Ovary (tissue), 9 donors: Measurements from ENCODE around the gene ICAM5. TPM values are rescaled to one million over a fixed set of nuclear protein-coding genes. Genes with fewer than 3 reads are reported as not detected.

ENCODE experiments used
- DNase-seq, 5 donors: peaks; one replicate each; pipeline ENCODE4 v3.0.0-alpha.2; 2019 to 2020
- H3K27ac ChIP-seq, 2 donors: fragments of 200-600 bp; one replicate each; pipeline versions ENCODE4 v1.5.1 to v1.8.0; 2019 to 2022
- H3K27me3 ChIP-seq: fragments of 200-600 bp; one replicate; pipeline ENCODE4 v1.8.0; 2022
- H3K36me3 ChIP-seq: fragments of 200-600 bp; sonication (generic); one replicate; pipeline ENCODE4 v1.5.1; 2019
- H3K4me1 ChIP-seq: one replicate; pipeline ENCODE4 v1.8.1; 2013; ENCODE audit warnings: mild to moderate bottlenecking, moderate library complexity; ENCODE audit not compliant: insufficient read depth
- H3K4me3 ChIP-seq: fragments of 200-600 bp; sonication (generic); one replicate; pipeline ENCODE4 v1.5.1; 2017
- H3K9me3 ChIP-seq, 2 donors: fragments of 200-600 bp in 1 of 2; sonication (generic) in 1 of 2; one replicate each; pipeline versions ENCODE4 v1.5.1 to v1.8.1; 2013 to 2019; ENCODE audit warnings: mild to moderate bottlenecking in 1 of 2, moderate library complexity in 1 of 2
- CTCF ChIP-seq, 3 donors: fragments of 450-650 bp in 2 of 3; fragments of 200-600 bp in 1 of 3; IDR thresholded peaks; one replicate each; pipeline versions ENCODE4 v1.5.1 to v1.8.0; 2016 to 2022; ENCODE audit warnings: antibody characterized with exemption in 3 of 3, mild to moderate bottlenecking in 1 of 3
- EP300 ChIP-seq: sonication (generic); formaldehyde crosslinking; IDR thresholded peaks from one replicate; pipeline ENCODE4 v1.6.1; 2017; ENCODE audit warnings: antibody characterized with exemption
- POLR2A ChIP-seq: fragments of 450-650 bp; IDR thresholded peaks from one replicate; pipeline ENCODE4 v1.6.1; 2017; ENCODE audit warnings: antibody characterized with exemption, mild to moderate bottlenecking, moderate library complexity
- WGBS, 3 donors: extraction: QIAGEN DNeasy Blood & Tissue Kit in 1 of 3; methylation state at CpG; one replicate each; pipeline versions ENCODE4 v1.1.5 to v1.1.7; 2013 to 2017; 5-methylcytosine and 5-hydroxymethylcytosine counted together
- intact Hi-C, 4 donors: fragments of 100-400 bp; cut with DNase I; formaldehyde crosslinking; loops; one replicate each; pipeline versions ENCODE4 v1.11.0 to v1.15.1; 2022 to 2023
- polyA plus RNA-seq, 2 donors: library from polyadenylated mRNA; stranded (reverse); fragments of 200-250 nt in 1 of 2; fragments of 350-450 nt in 1 of 2; fragmentation: Illumina TruSeq in 1 of 2; extraction: RNeasy Lipid Tissue Mini Kit (QIAGEN cat#74804) in 1 of 2; gene quantifications; one replicate each; pipeline ENCODE4 v1.2.3, GENCODE V29; 2013 to 2014
- total RNA-seq, 7 donors: library from RNA; depleted of rRNA in 2 of 7; stranded (reverse); fragments of >200 nt in 2 of 7; fragmentation: NEBNext Ultra II Directional in 3 of 7; extraction: Animal tissue kit (Norgen Biotek cat#: 25700) in 3 of 7; gene quantifications; one replicate each; pipeline versions ENCODE4 v1.1.0 to v1.2.4, GENCODE V29; 2016 to 2023
- donor health status: DM: no; HTN: no; CAD: no; lungs with moderate emphysema.
- donor health status: DM: no; HTN: no; CAD: no.
- donor health status: Bipolar disorder and iron deficiency.
- donor health status: DM: yes; HTN: yes; CAD: no.
- donor health status: DM: no; HTN: no; CAD: no.
- donor health status: DM: yes; HTN: yes; CAD: no.

The ICAM5 gene
- total and polyA plus RNA-seq, 9 donors = 0.11 to 16.1 (median 1.7) TPM; not detected in 1

- 82 to 85% (median 84%) methylated on average over 6 of the region's 6 CpGs for WGBS, 3 donors
- Histone ChIP-seq H3K27me3 (no peaks in the 10 kb centered on the region), H3K4me1 (peaks cover 3% of the 10 kb centered on the region), H3K27ac (no peak overlapping the region), H3K9me3 (no peaks in the 10 kb centered on the region), H3K4me3 (no peak overlapping the region), H3K36me3 (no peaks in the 10 kb centered on the region)
- intact Hi-C loops = loop anchor here in 2 of 4 donors (10.0 kb wide), 2 partner anchors 132 to 142 kb away; partner anchors contain the start of genes ANGPTL6 (in 1 of the 2), EIF3G (in 1 of the 2), P2RY11 (in 1 of the 2) and PPAN (in 1 of the 2)
- no peak for TF ChIP-seq EP300
- TF ChIP-seq CTCF (IDR thresholded peaks at IDR 0.05) = no peak
- no peak for TF ChIP-seq POLR2A
- no peak for DNase-seq
These were observed 43.2 kb upstream of the ICAM5 start for GRCh38 chr19:10246511-10246910.

GRCh38 chr19:10251792-10252694 lies 37.7 kb upstream of the ICAM5 start, which contains the start of gene MRPL4:
Gene MRPL4 (plus strand): TSS chr19:10252214. CDS start chr19:10252254, 40 bp downstream.
- intact Hi-C loops = loop anchor here in 3 of 4 donors (10.0 kb wide), 2 partner anchors 57 to 317 kb away; partner anchors contain the start of genes OLFM2 (in 2 of the 3) and DNMT1 (in 1 of the 3)
- Histone ChIP-seq H3K27ac (peak within 1 kb of the TSS; percentile 54 to 76), H3K27me3 (no peaks in the 10 kb centered on the region), H3K9me3 (no peaks in the 10 kb centered on the region), H3K4me3 (peak within 1 kb of the TSS; percentile 72), H3K36me3 (no peaks in the 10 kb centered on the region), H3K4me1 (peaks cover 6% of the 10 kb centered on the region)
- WGBS, 3 donors = 0 to 1% (median 0%) methylated on average over 69 to 77 of the region's 77 CpGs
- TF ChIP-seq CTCF (IDR thresholded peaks at IDR 0.05) (peak in 2 of 3 donors; percentile 14 to 54), POLR2A (no peak)
- DNase-seq = peak; percentile 95 to 97 (median 96)

- no peaks in the 10 kb centered on the region for H3K27me3 ChIP-seq
- H3K4me3 ChIP-seq = peak overlapping the region; percentile 72
- H3K36me3 ChIP-seq = no peaks in the 10 kb centered on the region
- no peak for TF ChIP-seq POLR2A
- TF ChIP-seq EP300 = no peak
- no peak for TF ChIP-seq CTCF (IDR thresholded peaks at IDR 0.05)
- H3K27ac ChIP-seq = peak overlapping the region in 1 of 2 donors; percentile 76
- intact Hi-C loops = loop anchor here in 3 of 4 donors (10.0 kb wide), 2 partner anchors 58 to 318 kb away; partner anchors contain the start of genes OLFM2 (in 2 of the 3) and DNMT1 (in 1 of the 3)
- peaks cover 6% of the 10 kb centered on the region for H3K4me1 ChIP-seq
- 13 to 20% (median 17%) methylated on average over 8 of the region's 8 CpGs for WGBS, 3 donors
- no peaks in the 10 kb centered on the region for H3K9me3 ChIP-seq
- DNase-seq = no peak
These were observed 37.0 kb upstream of the ICAM5 start for GRCh38 chr19:10252707-10253106.

GRCh38 chr19:10254244-10254643 lies 35.5 kb upstream of the ICAM5 start:
- no peak overlapping the region for H3K27ac ChIP-seq
- peaks cover 6% of the 10 kb centered on the region for H3K4me1 ChIP-seq
- no peaks in the 10 kb centered on the region for H3K9me3 ChIP-seq
- H3K4me3 ChIP-seq = no peak overlapping the region
- H3K36me3 ChIP-seq = no peaks in the 10 kb centered on the region
- no peaks in the 10 kb centered on the region for H3K27me3 ChIP-seq
- WGBS, 3 donors = 91 to 92% (median 92%) methylated on average over 3 of the region's 3 CpGs
- intact Hi-C loops = loop anchor here in 3 of 4 donors (10.0 kb wide), 2 partner anchors 59 to 319 kb away; partner anchors contain the start of genes OLFM2 (in 2 of the 3) and DNMT1 (in 1 of the 3)
- DNase-seq = no peak
- no peak for TF ChIP-seq EP300
- TF ChIP-seq POLR2A = no peak
- TF ChIP-seq CTCF (IDR thresholded peaks at IDR 0.05) = no peak
